Effector memory CD4-positive, alpha-beta T cell (primary cell): ENCODE measurements around the gene LAP3.
"Not testable (repeated sequence)": the region's sequence is repeated elsewhere in the genome, so short reads cannot be mapped to it uniquely, and the experiment has no call there.

Source experiments
- DNase-seq, 3 donors: peaks; one replicate each; pipeline ENCODE4 v3.0.0-alpha.2; 2020
- H3K27ac ChIP-seq: 2 replicates; pipeline ENCODE4 v1.7.0; 2013; ENCODE audit warnings: mild to moderate bottlenecking, low read length, moderate library complexity; ENCODE audit not compliant: insufficient read depth, poor library complexity, severe bottlenecking
- H3K27me3 ChIP-seq: replicated peaks from 2 replicates; pipeline ENCODE4 v1.7.0; 2013; ENCODE audit warnings: mild to moderate bottlenecking, low read length; ENCODE audit not compliant: insufficient read depth, control insufficient read depth, poor library complexity, severe bottlenecking
- H3K36me3 ChIP-seq: 2 replicates; pipeline ENCODE4 v1.7.0; 2013; ENCODE audit warnings: mild to moderate bottlenecking, low read length, moderate library complexity; ENCODE audit not compliant: control insufficient read depth, insufficient read depth
- H3K4me1 ChIP-seq: 2 replicates; pipeline ENCODE4 v1.7.0; 2013; ENCODE audit warnings: low read length, mild to moderate bottlenecking; ENCODE audit not compliant: control insufficient read depth, insufficient read depth, poor library complexity, severe bottlenecking
- H3K4me3 ChIP-seq: 2 replicates; pipeline ENCODE4 v1.7.0; 2013; ENCODE audit warnings: low read length, low read depth, mild to moderate bottlenecking; ENCODE audit not compliant: insufficient read depth, poor library complexity, severe bottlenecking
- H3K9me3 ChIP-seq: 2 replicates; pipeline ENCODE4 v1.7.0; 2013; ENCODE audit warnings: mild to moderate bottlenecking, low read length, moderate library complexity; ENCODE audit not compliant: control insufficient read depth

Gene LAP3

GRCh38 chr4:17560065-17560673 is 16.8 kb upstream of the LAP3 start:
- H3K27ac ChIP-seq: no peak overlapping the region
- H3K9me3 ChIP-seq: no peaks in the 10 kb centered on the region
- no peak for DNase-seq
- no peaks in the 10 kb centered on the region for H3K4me1 ChIP-seq
- H3K36me3 ChIP-seq: no peaks in the 10 kb centered on the region
- no peak overlapping the region for H3K4me3 ChIP-seq
- H3K27me3 ChIP-seq: no peaks in the 10 kb centered on the region

GRCh38 chr4:17561195-17561909 is 15.6 kb upstream of the LAP3 start:
- no peak for DNase-seq
- H3K4me3 ChIP-seq: no peak overlapping the region
- H3K27me3 ChIP-seq: no peaks in the 10 kb centered on the region
- H3K36me3 ChIP-seq: no peaks in the 10 kb centered on the region
- no peaks in the 10 kb centered on the region for H3K4me1 ChIP-seq
- H3K27ac ChIP-seq: no peak overlapping the region
- H3K9me3 ChIP-seq: no peaks in the 10 kb centered on the region

- H3K27me3 ChIP-seq: no peaks in the 10 kb centered on the region
- no peak for DNase-seq
- H3K4me3 ChIP-seq: no peak overlapping the region
- H3K27ac ChIP-seq: no peak overlapping the region
- H3K4me1 ChIP-seq: no peaks in the 10 kb centered on the region
- H3K36me3 ChIP-seq: no peaks in the 10 kb centered on the region
- no peaks in the 10 kb centered on the region for H3K9me3 ChIP-seq
These were observed 14.8 kb upstream of the LAP3 start for GRCh38 chr4:17562157-17562556.

DNA sequence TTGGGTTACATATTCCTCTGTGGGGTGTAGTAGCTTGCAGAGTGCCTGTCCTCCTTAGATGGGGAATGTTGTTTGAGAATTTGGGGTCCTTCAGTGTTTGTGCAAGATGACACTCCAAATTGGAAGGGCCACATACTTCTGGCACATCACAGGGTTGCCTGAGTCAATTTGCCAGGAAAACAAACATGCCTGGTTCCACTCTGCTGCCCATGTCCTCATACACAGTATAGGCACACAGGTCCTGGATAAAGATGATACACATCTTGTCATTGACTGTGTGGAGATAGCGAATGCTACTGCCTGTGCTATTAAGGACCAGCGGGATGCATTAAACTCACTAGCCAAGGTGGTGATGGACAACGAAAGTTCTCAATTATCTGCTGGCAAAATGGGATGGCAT is 11.2 kb upstream of the LAP3 start:
- Histone ChIP-seq H3K36me3 (no peaks in the 10 kb centered on the region), H3K4me3 (no peak overlapping the region), H3K27me3 (no peaks in the 10 kb centered on the region), H3K4me1 (no peaks in the 10 kb centered on the region), H3K9me3 (no peaks in the 10 kb centered on the region), H3K27ac (no peak overlapping the region)
- no peak for DNase-seq

DNA sequence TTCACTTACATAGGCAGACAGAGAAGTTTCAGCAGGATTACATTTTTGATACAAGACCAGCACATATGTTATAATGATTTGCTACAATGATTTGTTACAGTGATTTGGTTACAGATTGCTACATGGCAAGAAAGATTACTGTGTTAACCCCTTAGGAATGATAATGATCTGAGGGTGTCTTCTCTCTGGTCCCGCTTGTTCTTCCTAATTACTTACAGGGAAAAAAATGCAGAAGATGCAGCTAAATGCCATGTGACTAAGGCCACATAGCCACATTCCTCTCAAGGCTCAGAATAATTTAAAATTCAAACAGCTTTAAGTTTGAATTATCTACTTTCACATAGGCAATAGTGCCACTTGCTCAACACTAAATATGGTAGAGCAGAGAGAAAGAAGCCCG is 9.7 kb upstream of the LAP3 start:
- H3K27ac ChIP-seq: no peak overlapping the region
- no peak for DNase-seq
- H3K36me3 ChIP-seq: no peaks in the 10 kb centered on the region
- H3K27me3 ChIP-seq: no peaks in the 10 kb centered on the region
- no peaks in the 10 kb centered on the region for H3K4me1 ChIP-seq
- H3K4me3 ChIP-seq: no peak overlapping the region
- no peaks in the 10 kb centered on the region for H3K9me3 ChIP-seq

DNA sequence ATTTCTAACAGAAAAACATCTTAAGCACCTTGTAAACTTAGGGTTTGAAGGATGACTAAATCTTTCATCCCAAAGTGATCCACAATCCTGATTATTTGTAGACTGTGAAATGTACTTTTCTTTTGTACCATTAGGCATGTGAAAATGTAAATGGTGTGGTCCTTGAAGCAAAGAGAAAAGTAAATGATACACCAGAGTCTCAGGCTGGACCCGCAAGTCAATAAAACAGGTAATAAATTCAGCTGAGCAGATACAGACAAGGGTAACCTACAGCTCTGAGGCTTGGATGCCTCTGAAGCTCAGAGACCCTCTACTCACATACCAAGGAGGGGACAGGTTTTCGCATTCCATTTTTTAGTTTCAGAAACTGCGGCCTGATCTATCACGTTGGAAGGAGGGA is 2.8 kb upstream of the LAP3 start:
- DNase-seq: no peak
- H3K9me3 ChIP-seq: no peaks in the 10 kb centered on the region
- no peaks in the 10 kb centered on the region for H3K27me3 ChIP-seq
- H3K4me1 ChIP-seq: peaks cover 14% of the 10 kb centered on the region
- no peaks in the 10 kb centered on the region for H3K36me3 ChIP-seq
- H3K27ac ChIP-seq: no peak overlapping the region
- H3K4me3 ChIP-seq: no peak overlapping the region

DNA sequence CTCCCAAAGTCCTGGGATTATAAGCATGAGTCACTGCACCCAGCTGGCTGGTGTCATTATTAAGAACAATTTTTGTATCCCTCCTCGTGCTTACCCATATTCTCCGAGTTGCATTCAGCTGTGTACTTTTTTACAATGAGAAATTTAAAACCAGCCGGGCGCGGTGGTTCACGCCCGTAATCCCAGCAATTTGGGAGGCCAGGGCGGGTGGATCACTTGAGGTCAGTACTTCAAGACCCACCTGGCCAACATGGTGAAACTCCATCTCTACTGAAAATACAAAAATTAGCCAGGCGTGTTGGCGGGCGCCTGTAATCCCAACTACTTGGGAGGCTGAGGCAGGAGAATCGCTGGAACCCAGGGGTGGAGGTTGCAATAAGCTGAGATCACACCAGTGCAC is 1.8 kb upstream of the LAP3 start:
- not testable (repeated sequence) for H3K27me3 ChIP-seq, H3K4me3 ChIP-seq, H3K27ac ChIP-seq, H3K9me3 ChIP-seq, DNase-seq, H3K36me3 ChIP-seq
- peaks cover 14% of the 10 kb centered on the region for H3K4me1 ChIP-seq

DNA sequence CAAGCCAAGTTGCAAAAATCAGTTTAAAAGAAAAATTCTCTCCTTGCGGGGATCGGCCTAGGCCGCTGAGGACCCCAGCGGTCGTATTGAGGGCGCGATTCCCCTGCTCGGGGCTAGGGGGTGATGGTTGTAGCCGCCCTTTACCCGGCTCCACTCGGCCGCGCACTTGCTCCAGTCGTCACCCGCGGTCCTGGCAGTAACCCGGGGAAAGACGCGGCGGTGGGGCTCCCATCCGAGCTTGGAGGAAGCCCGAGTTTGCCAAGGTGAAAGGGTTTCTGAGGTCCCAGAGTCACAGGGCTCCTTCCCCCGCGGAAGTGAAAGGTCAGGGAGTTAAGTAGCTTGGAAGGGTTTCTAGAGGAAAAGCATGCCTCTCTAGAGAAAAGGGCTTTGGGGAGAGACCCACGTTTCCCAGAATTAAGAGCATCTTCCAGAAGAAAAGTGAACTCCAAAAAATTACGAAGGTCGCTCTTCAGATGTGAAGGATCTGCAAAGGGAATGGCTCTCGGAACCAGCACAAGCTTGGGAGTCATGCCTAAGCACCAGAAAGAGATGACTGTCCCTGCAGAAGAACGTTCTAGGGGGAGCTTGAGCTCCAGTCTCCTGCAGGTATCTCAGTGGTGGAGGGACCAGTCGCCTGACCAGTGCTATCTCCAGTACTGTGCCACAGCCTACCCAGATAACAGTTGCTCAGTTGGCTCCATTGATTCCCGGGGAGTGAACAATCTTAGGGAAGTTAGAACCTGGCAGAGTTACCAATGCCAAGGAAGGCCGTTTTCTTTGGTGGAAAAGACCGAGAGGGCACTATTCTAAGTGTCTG is 875 bp downstream of the LAP3 start:
- no peaks in the 10 kb centered on the region for H3K27me3 ChIP-seq
- H3K27ac ChIP-seq: peak overlapping the region; percentile 88
- peak overlapping the region; percentile 89 for H3K4me3 ChIP-seq
- peak in 1 of 3 donors; percentile 2 for DNase-seq
- H3K36me3 ChIP-seq: peaks cover 26% of the 10 kb centered on the region
- no peaks in the 10 kb centered on the region for H3K9me3 ChIP-seq
- H3K4me1 ChIP-seq: peaks cover 14% of the 10 kb centered on the region

- H3K27me3 ChIP-seq: no peaks in the 10 kb centered on the region
- H3K36me3 ChIP-seq: peaks cover 32% of the 10 kb centered on the region
- peak overlapping the region; percentile 89 for H3K4me3 ChIP-seq
- H3K4me1 ChIP-seq: peaks cover 14% of the 10 kb centered on the region
- no peak for DNase-seq
- no peaks in the 10 kb centered on the region for H3K9me3 ChIP-seq
- H3K27ac ChIP-seq: peak overlapping the region; percentile 88
These were observed 1.5 kb downstream of the LAP3 start for GRCh38 chr4:17578482-17578891.

- Histone ChIP-seq H3K36me3 (peaks cover 57% of the 10 kb centered on the region), H3K9me3 (no peaks in the 10 kb centered on the region), H3K27ac (no peak overlapping the region), H3K27me3 (no peaks in the 10 kb centered on the region), H3K4me3 (no peak overlapping the region), H3K4me1 (peaks cover 14% of the 10 kb centered on the region)
- DNase-seq: no peak
These were observed 4.0 kb downstream of the LAP3 start for GRCh38 chr4:17580969-17581368.
